Neural progenitor cell (in vitro differentiated cells): ENCODE data around the gene ARHGEF12.

Source experiments
- EZH2phosphoT487 ChIP-seq: fragments of 200-600 bp; sonication (generic); IDR thresholded peaks from 2 replicates; pipeline ENCODE4 v1.6.1; 2017; ENCODE audit warnings: antibody characterized with exemption
- TF ChIP-seq, protein P1 (sequence below): fragments of 200-600 bp; sonication (generic); IDR thresholded peaks from 2 replicates; pipeline ENCODE4 v1.5.1; 2017; ENCODE audit warnings: antibody characterized with exemption, mild to moderate bottlenecking

DNA sequence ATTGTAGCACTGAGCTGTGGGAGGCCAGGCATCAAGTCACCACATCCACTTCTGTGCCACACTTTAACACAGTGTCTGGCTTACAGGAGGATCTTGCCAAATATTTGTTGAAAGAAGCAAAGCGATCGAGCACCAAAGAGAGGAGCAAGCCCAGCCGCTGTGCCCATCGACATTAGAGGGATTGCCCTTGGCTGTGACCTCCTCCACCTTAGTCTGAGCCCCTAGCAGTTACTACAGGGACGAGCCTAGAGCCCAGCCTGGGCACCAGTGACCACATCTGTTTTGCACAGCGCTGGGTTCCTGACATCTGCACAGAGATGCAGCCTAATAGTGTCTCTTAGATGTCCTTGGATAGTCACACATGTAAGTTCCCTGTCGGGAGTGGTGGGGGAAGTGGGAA is 193.0 kb downstream of the ARHGEF12 start:
- TF ChIP-seq, protein P1, sequence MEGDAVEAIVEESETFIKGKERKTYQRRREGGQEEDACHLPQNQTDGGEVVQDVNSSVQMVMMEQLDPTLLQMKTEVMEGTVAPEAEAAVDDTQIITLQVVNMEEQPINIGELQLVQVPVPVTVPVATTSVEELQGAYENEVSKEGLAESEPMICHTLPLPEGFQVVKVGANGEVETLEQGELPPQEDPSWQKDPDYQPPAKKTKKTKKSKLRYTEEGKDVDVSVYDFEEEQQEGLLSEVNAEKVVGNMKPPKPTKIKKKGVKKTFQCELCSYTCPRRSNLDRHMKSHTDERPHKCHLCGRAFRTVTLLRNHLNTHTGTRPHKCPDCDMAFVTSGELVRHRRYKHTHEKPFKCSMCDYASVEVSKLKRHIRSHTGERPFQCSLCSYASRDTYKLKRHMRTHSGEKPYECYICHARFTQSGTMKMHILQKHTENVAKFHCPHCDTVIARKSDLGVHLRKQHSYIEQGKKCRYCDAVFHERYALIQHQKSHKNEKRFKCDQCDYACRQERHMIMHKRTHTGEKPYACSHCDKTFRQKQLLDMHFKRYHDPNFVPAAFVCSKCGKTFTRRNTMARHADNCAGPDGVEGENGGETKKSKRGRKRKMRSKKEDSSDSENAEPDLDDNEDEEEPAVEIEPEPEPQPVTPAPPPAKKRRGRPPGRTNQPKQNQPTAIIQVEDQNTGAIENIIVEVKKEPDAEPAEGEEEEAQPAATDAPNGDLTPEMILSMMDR = no peak
- no peak for TF ChIP-seq EZH2phosphoT487
